ENCODE results near the gene NTNG1.

NTNG1 gene

DNA sequence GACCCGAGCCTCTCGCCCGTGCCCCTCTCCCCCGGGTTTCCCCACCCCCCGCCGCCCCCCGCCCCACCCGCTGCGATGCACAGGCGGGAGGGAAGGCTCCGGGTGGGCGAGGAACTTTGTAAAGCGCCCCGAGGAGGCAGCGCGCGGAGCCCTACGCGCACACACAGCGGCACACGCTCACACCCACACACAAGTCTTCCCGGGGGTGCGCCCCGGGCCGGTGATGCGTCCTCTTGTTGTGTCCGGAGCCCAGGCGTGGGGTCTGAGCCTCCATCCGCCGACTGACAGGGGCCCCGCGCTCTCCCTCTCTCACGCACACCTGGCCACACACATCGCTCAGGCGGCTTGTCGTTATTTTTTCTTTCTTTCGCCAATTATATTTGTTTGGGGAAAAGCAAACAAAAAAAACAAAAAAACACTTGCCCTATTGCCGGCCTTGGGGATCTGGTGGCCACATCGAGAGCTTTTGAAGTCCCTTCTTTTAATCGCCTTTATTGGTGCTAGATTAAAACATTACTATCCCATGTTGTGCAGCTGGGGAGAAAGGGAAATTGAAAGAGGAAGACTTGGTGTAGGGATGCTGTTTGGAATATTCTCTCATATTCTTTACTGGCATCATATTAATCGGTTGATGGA is 770 bp downstream of the NTNG1 start:
- TF ChIP-seq, protein P1, sequence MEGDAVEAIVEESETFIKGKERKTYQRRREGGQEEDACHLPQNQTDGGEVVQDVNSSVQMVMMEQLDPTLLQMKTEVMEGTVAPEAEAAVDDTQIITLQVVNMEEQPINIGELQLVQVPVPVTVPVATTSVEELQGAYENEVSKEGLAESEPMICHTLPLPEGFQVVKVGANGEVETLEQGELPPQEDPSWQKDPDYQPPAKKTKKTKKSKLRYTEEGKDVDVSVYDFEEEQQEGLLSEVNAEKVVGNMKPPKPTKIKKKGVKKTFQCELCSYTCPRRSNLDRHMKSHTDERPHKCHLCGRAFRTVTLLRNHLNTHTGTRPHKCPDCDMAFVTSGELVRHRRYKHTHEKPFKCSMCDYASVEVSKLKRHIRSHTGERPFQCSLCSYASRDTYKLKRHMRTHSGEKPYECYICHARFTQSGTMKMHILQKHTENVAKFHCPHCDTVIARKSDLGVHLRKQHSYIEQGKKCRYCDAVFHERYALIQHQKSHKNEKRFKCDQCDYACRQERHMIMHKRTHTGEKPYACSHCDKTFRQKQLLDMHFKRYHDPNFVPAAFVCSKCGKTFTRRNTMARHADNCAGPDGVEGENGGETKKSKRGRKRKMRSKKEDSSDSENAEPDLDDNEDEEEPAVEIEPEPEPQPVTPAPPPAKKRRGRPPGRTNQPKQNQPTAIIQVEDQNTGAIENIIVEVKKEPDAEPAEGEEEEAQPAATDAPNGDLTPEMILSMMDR (IDR thresholded peaks at IDR 0.05; ENCODE audit: borderline replicate concordance, extremely low read depth, low read length, poor library complexity, severe bottlenecking): no peak
- peak; percentile 89 for TF ChIP-seq EZH2 (IDR thresholded peaks at IDR 0.05; ENCODE audit: borderline replicate concordance, low read depth, low read length, severe bottlenecking)
- Histone ChIP-seq H3K27me3 (ENCODE audit: insufficient read depth, low read length, poor library complexity) (peaks cover 36% of the 10 kb centered on the region), H3K27ac (ENCODE audit: low read length) (no peak overlapping the region), H3K9ac (ENCODE audit: low read depth, low read length) (peak overlapping the region; percentile 48), H3K79me2 (ENCODE audit: insufficient read depth, low read length) (no peaks in the 10 kb centered on the region), H2AFZ (ENCODE audit: low read depth, low read length) (peak overlapping the region; percentile 70), H3K4me3 (ENCODE audit: low read depth in 1 of 2, low read length in 2 of 2) (peak overlapping the region; percentile 30 to 62; a peak in 3 of 4 replicates), H4K20me1 (ENCODE audit: insufficient read depth, low read length) (no peaks in the 10 kb centered on the region), H3K36me3 (ENCODE audit: insufficient read depth, low read length) (no peaks in the 10 kb centered on the region), H3K4me2 (ENCODE audit: insufficient read depth, low read length) (peak overlapping the region; percentile 75), H3K9me3 (ENCODE audit: insufficient read depth, low read length, severe bottlenecking) (no peaks in the 10 kb centered on the region), H3K4me1 (ENCODE audit: insufficient read depth, low read length) (peaks cover 27% of the 10 kb centered on the region)
- ATAC-seq (ENCODE audit: insufficient read depth, low read depth) (peak; percentile 50), DNase-seq (peak; percentile 21)

GRCh38 chr1:107142140-107142542 is 1.3 kb downstream of the NTNG1 start:
- Histone ChIP-seq H3K9ac (ENCODE audit: low read depth, low read length) (no peak overlapping the region), H3K4me1 (ENCODE audit: insufficient read depth, low read length) (peaks cover 27% of the 10 kb centered on the region), H3K27ac (ENCODE audit: low read length) (no peak overlapping the region), H3K36me3 (ENCODE audit: insufficient read depth, low read length) (no peaks in the 10 kb centered on the region), H3K79me2 (ENCODE audit: insufficient read depth, low read length) (no peaks in the 10 kb centered on the region), H4K20me1 (ENCODE audit: insufficient read depth, low read length) (no peaks in the 10 kb centered on the region), H2AFZ (ENCODE audit: low read depth, low read length) (peak overlapping the region; percentile 70; the same call in 1 of the 2 replicates), H3K4me3 (ENCODE audit: low read depth in 1 of 2, low read length in 2 of 2) (peak overlapping the region; percentile 30 to 62; a peak in 3 of 4 replicates), H3K27me3 (ENCODE audit: insufficient read depth, low read length, poor library complexity) (peaks cover 34% of the 10 kb centered on the region), H3K9me3 (ENCODE audit: insufficient read depth, low read length, severe bottlenecking) (no peaks in the 10 kb centered on the region), H3K4me2 (ENCODE audit: insufficient read depth, low read length) (peak overlapping the region; percentile 75)
- ATAC-seq (ENCODE audit: insufficient read depth, low read depth) (no peak), DNase-seq (peak; percentile 10)
- TF ChIP-seq EZH2 (IDR thresholded peaks at IDR 0.05; ENCODE audit: borderline replicate concordance, low read depth, low read length, severe bottlenecking): no peak
- TF ChIP-seq, protein P1 (IDR thresholded peaks at IDR 0.05; ENCODE audit: borderline replicate concordance, extremely low read depth, low read length, poor library complexity, severe bottlenecking): peak; percentile 76

GRCh38 chr1:107142666-107143065 is 1.8 kb downstream of the NTNG1 start:
- H3K9ac ChIP-seq (ENCODE audit: low read depth, low read length): no peak overlapping the region
- no peaks in the 10 kb centered on the region for H3K79me2 ChIP-seq (ENCODE audit: insufficient read depth, low read length)
- no peaks in the 10 kb centered on the region for H3K36me3 ChIP-seq (ENCODE audit: insufficient read depth, low read length)
- no peak for ATAC-seq (ENCODE audit: insufficient read depth, low read depth)
- no peak overlapping the region for H3K4me2 ChIP-seq (ENCODE audit: insufficient read depth, low read length)
- no peaks in the 10 kb centered on the region for H4K20me1 ChIP-seq (ENCODE audit: insufficient read depth, low read length)
- H3K9me3 ChIP-seq (ENCODE audit: insufficient read depth, low read length, severe bottlenecking): no peaks in the 10 kb centered on the region
- TF ChIP-seq, protein P1 (IDR thresholded peaks at IDR 0.05; ENCODE audit: borderline replicate concordance, extremely low read depth, low read length, poor library complexity, severe bottlenecking): no peak
- no peak for TF ChIP-seq EZH2 (IDR thresholded peaks at IDR 0.05; ENCODE audit: borderline replicate concordance, low read depth, low read length, severe bottlenecking)
- H3K27ac ChIP-seq (ENCODE audit: low read length): no peak overlapping the region
- peaks cover 34% of the 10 kb centered on the region for H3K27me3 ChIP-seq (ENCODE audit: insufficient read depth, low read length, poor library complexity)
- no peak overlapping the region for H2AFZ ChIP-seq (ENCODE audit: low read depth, low read length)
- peaks cover 27% of the 10 kb centered on the region for H3K4me1 ChIP-seq (ENCODE audit: insufficient read depth, low read length)
- DNase-seq: no peak
- no peak overlapping the region for H3K4me3 ChIP-seq (ENCODE audit: low read depth in 1 of 2, low read length in 2 of 2)

All from DND-41 (cell line).